LoVo (cell line): ENCODE results near the gene CBS.
"Not testable (repeated sequence)": the region's sequence is repeated elsewhere in the genome, so short reads cannot be mapped to it uniquely, and the experiment has no call there.

Source experiments
- DNase-seq: peaks from one replicate; pipeline ENCODE4 v3.0.0-alpha.2; 2016; ENCODE audit warnings: low spot score

The CBS gene

DNA sequence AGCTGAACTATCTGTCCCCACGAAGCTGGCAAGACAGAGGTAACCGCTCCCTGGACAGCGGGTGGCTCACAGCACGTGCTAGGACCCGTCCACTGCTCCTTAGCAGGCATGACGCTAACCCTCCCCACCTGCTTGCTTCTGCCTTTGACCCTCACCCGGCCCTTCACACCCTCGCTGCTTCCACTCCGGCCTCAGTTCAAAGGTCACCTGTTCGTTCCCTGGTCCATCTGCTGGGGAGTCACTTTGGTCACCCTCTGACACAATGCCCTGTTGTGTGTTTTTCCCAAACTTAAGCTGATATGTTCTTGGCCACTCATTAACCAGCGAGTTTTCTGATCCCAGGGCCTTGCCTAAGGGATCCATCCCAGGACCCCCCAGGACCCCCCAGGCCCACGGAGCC is 7.6 kb downstream of the CBS start:
- DNase-seq: not testable (repeated sequence)

DNA sequence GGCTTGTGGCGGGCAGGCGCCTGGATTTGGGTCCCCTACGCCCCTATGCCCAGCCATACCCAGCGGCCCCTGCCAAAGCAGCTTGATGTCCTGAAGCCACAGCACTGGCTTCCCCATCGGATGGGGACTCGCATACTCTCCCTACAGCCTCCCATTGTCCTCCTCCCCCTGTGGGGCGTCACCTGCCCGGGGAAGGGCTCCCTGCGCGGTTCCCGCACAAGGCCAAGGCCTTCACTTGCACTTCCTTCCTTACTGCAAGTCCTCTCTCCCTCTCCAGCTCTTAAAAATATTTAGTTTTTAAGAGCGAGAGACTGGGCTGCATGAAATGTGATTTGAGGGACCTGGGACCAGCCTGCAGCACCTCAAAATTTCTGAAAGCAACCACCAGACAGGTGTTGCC is 8.9 kb downstream of the CBS start:
- not testable (repeated sequence) for DNase-seq

DNA sequence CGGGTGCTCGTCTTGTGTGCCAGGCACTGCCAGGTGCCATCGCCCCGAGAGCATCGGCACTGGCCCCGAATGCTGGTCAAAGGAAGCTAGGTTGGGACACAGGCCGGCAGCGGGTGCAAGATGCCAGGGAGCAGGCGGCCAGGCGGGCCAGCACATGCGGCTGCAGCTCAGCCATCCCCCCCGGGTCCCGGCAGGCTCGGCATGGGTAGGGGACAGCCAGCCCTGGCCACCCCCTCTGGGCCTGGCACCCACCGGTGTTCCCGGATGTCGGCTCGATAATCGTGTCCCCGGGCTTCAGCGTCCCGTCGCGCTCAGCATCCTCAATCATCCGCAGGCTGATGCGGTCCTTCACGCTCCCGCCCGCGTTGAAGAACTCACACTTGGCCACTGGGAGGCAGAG is 9.6 kb downstream of the CBS start:
- DNase-seq: not testable (repeated sequence)

DNA sequence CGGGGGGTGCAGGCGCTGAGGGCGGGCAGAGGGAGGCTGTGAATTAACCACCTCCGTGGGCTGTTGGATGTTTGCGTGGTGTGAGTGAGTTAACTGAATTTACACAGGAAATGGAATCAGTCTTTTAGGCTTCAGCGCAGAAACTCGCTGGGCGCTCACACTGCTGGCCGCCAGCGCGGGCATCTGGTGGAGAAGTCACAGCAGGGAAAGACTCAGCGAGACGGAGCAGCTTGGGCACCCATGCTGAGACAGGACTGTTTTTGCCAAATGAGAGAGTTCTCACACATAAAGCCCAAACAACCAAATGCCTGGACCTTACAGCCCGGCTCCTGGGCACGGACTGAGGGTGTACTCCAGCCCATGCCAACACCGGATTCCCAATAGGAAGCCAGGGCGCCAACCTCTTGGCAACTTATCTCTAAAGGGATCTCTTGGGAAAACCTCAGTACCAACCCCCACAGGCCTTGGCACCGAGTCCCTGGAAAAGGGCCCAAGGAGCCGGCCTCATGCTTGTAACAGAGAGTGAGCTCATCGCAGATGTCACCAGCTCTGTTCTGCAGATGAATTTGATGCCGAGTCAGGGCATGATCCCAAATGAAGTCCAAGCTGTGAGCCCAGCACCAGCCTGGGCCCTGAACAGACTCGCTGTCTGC is 11.2 kb downstream of the CBS start:
- DNase-seq: not testable (repeated sequence)

DNA sequence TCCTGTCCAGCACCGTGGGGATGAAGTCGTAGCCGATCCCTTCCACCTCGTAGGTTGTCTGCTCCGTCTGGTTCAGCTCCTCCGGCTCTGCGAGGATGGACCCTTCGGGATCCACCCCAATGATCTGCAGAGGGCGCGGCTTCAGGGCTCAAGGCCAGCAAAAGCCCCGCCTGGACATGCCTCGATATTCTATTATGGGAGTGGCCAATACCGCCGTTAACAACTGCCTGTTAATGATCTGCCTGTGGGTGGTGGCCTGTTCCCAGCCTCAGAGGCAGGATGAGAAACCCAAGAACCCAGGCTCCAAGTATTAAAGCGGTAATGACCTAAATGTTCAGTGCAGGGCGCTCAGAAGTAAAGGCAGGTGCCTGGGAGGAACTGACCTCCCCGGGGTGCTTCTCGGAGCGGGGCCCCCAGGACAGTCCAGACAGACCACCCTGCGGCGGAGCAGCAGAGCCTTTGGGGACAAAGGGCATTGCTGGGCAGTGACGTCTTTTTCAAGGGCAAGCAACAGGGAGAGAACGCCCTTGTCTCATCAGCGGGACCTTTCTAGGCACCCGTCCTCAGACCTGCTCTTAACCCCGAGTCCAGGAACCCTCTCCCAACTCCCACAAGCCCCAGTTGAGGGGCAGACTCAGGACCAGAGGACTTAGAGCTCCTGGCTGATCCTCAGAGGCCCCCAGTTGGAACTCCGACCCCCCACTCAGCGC is 12.5 kb downstream of the CBS start:
- not testable (repeated sequence) for DNase-seq

DNA sequence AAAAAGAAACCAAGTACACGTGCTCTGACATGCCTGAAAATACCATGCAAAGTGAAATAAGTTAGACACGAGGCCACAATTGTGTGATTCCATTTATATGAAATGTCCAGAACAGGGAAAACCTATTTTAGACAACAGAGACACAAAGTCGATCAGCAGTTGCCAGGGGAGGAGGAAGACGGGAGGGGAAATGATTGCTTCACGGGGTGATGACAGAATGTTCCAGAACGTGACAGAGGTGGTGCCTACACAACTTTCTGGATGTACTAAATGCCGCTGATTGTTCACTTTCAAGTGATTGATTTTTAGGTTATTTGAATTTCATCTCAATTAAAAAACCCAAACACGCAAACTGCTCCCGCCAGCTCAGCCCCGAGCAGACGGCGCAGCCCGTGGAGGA is 22.5 kb downstream of the CBS start:
- DNase-seq: not testable (repeated sequence)

DNA sequence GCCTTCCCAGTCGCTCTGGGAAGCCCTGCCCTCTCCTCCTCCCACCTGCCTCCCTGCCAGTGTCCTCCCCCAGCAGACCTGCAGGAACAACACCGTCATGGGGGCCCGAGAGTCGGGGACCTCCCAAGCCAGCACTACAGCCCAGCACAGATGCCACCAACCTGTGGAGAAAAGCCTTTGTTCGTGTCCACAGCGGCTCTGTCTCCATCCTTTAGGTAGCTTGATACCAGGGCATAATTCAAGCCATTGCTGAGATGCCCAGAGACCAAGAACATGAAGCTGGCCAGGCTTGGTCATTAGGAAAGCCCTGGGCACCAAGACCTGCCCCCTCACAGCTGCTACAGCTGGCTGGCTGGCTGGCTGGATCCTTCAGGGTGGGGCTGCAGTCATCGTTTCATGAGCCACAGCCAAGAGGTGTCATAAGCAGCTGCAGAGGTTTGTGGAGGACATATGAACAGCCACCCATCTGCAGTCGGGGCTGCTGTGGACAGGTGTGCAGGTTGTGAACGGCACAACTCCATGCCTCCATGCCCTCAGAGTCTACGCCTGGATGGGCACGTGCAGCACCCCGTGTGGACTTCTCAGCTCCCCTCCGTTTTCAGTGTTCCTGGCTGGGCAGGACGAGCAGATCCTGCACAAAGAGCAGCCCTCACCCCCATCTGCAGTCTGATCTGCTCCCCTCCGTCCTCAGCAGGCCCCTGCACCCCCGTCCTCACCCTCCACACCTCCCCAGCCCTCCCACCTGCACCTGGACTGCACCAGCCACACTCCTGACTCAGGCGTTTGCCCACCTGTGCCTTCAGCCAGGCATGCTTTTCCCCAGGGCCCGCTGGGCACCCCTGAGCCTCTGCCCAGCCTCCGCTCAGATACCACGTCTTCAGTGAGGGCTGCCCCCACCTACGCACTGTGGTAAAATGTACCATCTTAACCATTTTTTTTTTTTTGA is 29.5 kb downstream of the CBS start:
- DNase-seq: not testable (repeated sequence)

DNA sequence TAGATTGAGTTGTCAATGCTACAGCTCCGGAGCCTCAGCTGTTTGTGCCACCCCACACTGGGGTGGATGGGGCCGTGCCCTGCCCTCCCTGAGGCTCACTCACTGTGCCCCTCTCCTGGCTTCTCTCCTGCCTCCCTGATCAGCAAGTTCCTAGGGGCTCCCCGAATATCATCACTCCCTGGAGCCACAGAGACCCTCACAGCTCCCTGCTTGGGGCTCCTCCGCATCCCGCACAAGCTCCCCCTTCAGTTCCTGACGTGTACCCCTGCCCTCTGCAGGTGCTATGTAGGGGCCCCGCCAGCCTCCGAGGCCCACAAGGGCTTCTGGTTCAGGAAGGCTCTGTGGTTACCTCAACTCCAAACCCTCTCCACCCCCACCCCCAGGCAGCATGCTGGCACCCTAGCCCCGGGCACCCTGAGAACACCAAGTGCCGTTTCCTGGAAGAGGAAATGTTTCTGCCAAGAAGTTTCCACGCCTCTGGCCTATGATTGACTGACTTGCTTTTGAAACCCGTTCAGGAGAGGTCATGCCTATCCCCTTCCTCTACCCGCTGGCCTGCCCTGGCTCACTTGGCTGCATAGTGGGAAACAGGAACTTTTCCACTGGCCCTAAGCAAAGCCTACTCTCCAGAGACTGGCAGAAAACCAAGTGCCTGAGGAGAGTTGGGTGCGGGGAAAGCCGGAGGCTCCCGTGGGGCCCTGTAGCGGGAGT is 30.3 kb downstream of the CBS start:
- not testable (repeated sequence) for DNase-seq

DNA sequence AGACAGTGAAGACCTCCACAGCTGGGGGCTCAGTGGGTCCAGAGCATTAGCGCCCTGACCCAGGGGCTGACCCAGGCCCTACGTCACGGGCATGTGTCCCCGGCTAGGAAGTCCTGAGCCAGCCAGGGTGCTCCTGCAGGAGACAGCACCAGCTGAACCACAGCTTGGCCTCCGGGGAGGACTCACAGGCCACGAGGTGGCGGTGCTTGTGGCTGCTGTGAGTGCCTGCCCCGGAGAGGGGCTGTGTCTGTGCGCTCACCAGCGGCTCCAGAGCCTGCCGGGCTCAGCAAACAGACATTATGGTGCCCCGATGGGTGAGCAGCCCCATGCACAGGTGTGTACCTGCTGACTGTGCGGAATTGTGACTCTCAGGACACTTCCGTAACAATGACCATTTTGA is 31.1 kb downstream of the CBS start:
- DNase-seq: not testable (repeated sequence)

DNA sequence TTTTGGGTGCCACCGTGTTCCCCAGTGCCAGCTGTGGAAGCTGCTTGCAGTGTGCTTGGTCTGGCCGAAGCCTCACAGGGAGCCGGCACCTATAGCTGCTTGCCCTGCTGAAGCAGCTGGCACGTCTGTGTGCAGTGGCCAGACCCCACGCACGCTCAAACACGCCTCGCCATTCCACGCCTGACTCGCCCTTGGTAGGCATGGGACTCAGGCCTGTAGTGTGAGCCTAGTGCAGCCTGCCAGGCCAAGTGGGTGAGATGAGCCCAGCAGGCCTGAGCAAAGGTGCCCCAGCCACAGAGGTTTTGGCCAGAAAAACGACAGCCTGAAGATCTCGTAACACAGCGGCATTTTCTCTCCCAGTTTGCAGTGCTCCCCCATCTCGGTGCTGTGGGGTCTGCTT is 32.3 kb downstream of the CBS start:
- DNase-seq: not testable (repeated sequence)

DNA sequence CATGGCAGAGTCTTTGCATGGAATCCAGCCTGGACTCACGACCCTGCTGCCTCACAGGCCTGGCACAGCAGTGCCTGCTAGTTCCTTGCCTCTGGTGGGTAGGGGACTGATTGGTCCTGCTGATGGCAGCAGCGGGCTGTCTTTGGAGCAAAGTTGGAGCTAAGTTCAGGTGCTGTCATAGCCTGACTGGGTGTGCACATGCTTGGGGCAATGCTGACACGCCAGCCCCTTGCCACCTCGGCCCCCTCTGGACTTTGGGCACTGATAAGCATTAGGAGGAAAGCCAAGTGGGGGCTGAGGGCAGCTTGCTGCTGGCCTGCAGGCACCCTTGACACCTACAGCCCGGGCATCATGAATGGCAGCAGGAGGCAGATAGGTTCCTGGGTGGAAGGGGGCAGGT is 33.5 kb downstream of the CBS start:
- DNase-seq: not testable (repeated sequence)

DNA sequence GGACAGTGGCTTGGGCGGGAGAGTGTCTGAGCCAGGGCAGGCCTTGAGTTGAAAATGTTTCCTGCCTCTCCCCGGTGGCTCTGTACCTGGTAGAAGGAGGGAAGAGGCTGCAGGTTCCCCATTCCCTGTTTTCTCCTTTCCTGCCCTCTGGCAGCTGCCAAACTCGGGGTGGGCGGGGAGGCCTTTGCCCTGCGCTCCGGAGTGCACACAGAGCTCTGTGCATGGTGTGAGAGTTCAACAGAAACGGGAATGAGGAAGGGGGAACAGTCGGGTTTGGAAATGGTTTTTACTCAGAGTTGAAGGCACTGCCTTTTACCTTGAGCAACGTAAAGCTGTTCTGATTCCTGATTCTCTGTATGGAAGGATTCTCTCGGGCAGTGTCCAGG is 37.0 kb downstream of the CBS start:
- DNase-seq: not testable (repeated sequence)

DNA sequence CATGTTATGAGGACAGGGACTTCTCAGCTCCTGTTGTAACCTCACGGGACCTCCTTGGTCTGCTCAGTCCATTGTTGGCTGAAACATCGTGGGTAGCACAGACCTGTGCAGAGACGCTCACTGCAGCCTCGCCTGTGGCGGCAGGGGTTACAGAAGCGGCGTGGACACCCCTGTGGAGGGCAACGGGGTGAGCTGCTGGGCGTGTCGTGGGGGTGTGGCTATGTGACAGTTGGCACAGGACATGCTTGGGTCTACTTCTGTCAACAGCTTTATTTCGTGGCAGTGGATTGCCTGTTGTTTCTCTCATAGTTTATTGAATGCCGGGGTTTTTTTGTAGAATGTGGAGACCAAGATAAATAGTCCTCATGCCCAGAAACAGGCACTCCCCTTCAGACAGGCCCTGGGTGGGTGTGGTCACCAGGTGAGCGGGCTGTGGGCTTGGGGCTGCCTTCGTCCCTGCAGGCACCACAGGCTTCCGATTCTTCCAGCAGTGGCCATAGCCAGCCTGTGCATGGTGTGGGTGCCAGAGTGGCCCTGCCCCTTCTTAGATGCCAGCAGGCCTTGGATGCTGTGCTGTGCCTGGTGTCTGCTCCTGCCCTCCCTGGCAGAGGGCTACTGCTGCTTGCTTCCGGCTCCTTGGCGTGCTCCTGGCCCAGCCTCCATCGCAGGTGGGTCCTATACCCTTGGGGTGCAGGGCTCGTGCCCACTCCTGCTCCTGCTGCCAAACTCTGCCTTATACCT is 37.5 kb downstream of the CBS start:
- not testable (repeated sequence) for DNase-seq

DNA sequence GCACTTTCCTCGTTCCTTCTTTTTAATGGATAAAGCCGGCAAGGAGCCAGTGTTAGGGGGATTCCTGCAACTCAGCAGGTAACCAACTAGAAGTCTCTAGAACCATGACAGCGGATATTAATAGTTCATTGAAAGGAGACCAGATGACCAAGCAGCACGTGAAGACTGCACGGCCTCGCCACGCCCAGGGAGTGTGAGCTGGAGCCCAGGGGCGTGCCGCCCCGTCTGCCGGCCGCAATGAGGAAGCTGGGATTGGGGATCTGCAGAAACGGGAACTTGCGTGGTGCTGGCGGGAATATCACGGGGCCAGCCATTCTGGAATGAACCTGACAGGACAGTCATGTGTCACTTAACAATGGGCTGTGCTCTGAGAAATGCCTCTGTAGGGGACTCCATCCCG is 38.7 kb downstream of the CBS start:
- not testable (repeated sequence) for DNase-seq

DNA sequence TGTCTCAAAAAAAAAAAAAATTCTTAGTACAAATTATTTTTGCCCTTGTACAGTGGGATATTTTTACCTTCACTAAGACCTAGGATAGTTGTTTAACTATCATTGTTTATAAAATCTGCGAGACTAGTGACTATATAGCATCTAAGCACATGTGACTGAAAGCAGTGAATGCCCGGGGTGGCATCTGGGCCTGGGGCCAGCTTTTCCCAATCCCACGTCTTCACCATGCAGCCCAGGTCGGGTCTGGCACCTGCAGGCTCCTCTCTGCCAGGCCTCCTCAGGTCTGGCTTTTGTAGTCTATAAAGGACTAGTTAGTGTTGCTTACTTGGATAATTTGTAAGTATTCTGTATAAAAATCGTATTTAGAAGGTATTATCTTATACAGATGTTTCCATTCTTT is 40.8 kb downstream of the CBS start:
- DNase-seq: no peak

DNA sequence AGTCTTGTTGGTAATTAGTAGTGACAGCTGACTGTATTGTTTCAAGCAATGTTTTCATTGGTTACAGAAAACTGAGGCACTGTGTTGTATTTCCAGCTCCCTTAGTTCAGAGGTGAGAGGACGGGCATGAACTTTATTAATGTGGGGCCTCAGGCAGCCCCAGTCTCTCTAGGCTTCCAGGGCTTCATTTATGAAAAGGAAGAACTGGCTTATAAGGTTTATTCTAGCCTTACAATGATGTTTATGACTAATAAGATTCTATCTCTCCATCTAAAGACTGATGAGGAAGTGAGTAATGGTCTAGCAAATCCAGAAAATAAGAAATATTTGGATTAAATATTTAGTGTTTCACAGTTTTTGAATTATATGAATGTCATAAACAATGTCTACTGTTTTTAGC is 41.5 kb downstream of the CBS start:
- no peak for DNase-seq

DNA sequence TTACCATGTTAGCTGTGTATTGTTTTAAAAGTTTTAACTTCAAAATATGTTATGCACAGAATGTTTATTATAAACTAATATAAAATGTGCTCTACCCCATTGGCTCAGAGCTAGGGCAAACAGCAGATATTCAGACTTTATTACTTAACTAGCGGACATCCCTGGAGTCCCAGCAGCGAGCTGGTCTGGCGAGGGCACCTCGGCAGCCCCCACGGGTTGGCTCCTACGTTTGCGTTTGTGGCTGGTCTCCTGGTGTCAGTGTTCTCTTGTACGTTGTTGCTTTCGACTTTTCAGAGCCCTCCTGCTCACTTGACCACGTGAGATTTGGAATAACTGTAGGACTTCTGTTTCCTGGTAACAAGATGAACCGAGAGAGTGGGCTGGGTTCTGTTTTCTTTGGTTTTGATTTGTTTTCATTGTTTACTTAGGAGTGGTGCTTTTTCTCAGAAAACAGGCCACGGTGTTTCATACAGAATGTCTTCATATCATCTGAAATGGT is 44.5 kb downstream of the CBS start:
- no peak for DNase-seq

DNA sequence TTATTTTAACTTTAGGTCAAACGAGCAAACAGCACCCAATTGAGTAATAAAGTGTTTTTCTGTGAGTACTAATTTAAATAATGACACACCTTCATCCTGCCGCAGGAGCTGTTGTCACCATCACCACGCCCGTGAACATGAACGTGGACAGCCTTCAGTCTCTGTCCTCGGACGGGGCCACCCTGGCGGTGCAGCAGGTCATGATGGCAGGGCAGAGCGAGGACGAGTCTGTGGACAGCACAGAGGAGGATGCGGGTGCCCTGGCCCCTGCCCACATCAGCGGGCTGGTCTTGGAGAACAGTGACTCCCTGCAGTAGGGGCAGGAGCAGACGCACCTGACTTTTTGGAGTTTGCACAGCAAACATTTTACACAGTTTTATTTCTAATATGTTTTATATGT is 45.9 kb downstream of the CBS start:
- DNase-seq: no peak

DNA sequence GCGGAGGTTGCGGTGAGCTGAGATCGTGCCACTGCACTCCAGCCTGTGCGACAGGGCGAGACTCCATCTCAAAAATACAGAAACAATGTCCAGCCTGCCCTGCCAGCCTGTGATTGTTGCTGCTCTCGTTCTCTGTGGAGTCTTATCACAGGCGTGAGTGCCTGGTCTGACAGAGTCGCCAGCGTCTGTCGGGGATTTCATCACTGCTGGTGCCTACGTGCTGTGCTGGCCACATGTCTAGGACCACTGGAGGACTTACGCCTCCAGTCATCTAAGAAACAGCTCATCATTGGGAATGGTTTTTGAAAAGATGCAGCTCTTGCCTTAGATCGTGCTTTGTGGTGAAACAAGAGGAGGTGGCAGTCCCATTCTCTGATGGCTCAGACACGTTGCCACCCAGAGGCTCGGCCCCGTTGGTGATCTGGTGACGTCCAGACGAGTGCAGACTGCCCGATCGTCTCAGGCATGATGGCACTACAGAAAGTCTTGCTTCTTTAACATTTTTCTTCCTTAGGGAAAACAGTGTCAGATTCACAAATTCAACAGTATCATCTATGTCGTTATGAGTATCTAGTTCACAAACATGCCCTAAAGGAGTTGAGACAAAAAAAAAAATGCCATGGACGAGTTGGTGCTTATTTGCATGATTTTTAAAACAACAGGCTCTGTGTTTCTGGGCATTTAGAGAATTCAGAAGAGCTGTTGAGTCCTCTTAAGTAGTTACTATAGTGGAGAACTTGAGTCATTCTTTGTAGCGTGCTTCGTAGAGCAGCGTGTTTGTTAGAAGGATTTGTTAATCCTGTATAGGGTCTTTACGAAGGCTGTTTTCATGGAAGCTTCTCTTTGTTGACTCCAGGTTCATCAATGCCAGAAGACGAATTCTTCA is 47.5 kb downstream of the CBS start:
- DNase-seq: no peak

DNA sequence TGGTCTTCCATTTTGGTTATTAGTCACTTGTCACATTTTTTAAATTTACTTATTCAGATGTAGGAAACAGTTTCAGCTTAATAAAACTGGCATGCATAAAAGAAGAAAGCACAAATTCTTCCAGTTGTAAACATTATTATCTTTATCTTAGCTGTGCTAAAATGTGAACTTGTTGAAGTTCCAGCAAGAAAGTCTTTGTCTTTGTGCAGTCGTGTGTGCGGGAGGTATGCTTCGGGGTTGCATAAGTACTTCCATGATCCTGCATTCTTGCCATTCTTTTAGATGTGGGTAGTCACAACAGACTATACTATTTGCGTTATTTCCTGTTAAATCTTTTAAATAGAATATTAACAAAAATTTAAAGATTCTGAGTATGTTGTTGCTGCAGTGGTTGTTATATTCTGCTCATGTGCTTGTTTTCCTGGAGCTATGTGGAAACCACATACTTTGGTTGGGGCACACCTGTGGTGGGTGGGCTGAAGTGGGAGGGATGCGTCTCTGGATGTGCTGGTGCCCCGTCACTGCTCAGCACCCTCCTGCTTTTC is 49.9 kb downstream of the CBS start:
- DNase-seq: no peak
